Kidney tubule cell (primary cell): ENCODE measurements around the gene GFY.
A peak's percentile ranks its signal among the peaks of the same experiment; 100 is the strongest.

Experiments
- DNase-seq: peaks from one replicate; pipeline ENCODE4 v3.0.0-alpha.2; 2018; ENCODE audit warnings: low spot score

GFY gene, protein sequence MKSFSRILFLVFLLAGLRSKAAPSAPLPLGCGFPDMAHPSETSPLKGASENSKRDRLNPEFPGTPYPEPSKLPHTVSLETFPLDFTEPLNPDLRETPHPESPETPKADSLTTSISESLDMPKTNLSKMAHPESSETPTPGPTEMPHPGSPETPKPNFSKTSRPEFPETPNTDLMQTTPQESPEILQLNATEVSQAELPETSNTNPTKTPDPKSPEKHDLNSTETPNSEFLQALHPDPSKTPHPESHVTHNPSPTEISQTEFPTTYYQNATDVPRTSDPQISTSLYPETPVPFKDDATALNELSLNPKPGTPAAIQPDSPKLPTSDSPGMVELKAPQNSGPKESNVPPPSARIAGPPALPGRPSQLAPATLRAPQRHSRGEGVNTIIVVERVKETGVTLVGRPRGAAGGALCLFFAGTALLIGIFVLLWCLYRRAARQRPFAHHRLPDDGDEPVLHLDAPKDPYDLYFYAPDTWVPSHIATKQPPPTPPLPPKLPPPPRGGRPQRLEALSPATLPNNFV

DNA sequence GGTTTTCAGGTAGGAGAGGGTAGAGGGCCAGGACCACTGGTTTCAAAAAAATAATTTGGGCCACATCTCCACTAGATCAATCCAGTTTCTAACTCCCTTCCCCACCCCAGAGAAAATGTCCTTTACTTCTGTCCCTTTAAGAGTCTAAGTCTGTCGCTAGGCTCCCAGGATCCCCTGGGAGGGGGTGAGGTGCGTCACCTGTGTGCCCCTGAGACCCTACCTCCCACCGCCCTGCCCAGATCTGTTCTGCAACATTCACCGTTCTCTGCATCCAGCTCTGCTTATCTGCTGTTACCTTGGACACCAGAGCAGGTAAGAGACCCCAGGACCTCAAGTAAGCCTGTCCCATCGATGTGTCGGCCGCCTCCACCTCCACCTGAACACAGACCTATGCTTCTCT lies at the start of gene GFY:
TSS of gene GFY (plus strand) at position 211 of the 400 bp plus-strand sequence. CDS start 1,043 bp downstream, outside the sequence.
- DNase-seq, result no peak

DNA sequence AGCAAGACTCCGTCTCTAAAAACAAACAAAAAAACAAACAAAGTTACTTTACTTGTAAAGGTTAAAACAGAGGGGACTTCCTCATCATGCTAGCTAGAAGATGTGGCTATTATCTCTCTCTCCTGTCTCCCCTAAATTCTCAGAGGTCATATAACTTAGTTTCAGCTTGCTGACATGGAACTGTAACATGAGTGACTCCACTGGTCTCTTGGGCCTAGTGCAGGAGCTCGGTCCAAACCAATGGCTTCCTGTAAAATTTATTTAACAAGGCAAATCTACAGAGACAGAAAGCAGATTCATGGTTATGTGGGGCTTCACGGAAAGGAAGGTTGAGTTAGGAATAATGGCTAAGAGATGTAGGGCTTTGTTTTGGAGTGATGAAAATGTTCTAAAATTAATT lies 46.7 kb upstream of the GFY start:
- DNase-seq, result no peak

DNA sequence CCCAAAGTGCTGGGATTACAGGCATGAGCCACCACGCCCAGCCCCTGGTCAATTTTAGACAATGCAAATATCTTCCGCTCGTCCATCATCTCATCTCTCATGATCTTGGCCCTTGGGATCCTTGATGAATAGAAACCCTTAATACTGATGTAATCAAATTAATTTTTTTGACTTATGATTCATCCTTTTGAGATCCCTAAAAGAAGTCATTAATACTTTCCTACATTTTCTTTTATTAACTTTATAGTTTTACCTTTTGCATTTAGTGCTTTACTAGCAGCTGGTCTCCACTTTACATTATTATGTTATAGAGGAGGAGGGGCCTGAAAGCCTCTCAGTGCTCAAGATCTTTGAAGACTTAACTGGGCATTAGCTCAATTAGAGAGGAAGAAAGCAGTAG lies 44.8 kb upstream of the GFY start:
- no peak for DNase-seq

DNA sequence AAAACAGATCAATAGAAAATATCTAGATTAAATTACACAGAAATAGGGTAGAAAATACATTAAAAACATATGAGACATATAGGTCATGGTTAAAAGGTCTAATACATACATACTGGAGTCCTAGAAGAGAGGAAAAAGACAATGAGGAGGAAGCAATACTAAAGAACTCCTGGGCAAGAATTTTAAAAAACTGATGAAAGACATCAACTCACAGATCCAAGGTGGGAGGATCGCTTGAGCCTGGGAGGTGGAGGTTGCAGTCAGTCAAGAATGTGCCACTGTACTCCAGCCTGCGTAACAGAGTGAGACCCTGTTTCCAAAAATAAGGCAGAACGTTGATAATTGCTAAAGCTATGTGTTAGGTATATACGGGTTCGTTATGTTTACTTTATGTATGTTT lies 42.5 kb upstream of the GFY start:
- no peak for DNase-seq

DNA sequence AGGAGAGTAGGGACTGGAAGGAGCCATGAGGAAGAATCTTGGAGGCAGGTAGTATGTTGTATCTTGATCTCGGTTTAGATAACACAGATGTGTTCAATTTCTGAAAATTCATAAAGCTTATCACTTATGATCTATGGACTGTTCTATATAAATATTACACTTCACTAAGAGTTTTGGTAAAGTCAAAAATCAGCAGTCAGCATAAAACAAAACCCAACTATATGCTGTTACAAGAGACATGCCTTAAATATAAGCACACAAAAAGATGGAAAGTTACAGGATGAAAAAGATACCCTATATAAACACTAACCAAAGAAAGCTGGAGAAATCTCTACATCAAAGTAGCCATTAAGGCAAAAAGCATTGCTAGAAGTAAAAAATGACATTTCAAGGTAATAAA lies 41.6 kb upstream of the GFY start:
- DNase-seq, result no peak

DNA sequence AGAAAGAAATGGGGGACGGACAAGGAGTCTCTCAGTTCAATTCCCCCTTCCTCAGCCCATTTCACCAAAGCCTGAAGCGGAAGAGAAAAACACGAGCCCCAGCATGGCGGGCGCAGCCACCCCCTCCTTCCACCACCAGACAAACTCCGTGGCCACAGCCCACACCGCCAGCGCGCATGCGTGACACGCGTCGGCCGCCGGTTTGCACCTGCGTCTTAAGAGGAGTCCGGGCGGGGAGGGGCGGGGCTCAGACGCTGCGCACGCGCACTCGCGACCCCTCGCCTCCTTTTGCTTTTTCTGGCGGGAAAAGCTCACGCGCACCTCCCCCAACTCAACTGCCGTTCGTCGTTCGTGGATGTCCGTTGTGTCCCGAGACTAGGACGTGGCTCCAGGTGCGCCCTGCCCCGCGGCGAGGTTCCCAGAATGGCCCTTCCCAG lies 37.2 kb upstream of the GFY start, which contains the start of gene KASH5:
TSS of gene KASH5 (plus strand) at position 314 of the 437 bp plus-strand sequence. CDS start 2,635 bp downstream, outside the sequence.
- peak; percentile 50 for DNase-seq

DNA sequence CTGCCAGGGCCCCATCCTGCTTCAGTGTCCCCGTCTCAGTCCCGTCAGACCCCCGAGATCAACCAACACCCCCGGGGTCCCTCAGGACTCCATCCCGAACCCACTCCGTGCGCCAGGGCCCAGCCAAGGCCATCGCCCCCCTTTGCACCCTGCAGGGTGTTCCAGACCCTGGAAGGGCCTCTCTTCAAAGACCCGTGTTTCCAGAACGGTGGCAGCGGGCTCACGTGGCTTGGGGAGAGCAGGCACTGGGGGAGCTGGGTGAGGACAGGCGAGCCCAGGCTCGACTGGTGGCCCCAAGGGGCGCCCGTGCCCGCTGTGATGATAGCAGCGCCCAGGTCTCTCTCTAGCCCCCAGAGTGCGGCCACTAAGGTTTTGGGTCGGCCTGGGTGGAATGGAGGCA lies 35.8 kb upstream of the GFY start:
- DNase-seq, result no peak

DNA sequence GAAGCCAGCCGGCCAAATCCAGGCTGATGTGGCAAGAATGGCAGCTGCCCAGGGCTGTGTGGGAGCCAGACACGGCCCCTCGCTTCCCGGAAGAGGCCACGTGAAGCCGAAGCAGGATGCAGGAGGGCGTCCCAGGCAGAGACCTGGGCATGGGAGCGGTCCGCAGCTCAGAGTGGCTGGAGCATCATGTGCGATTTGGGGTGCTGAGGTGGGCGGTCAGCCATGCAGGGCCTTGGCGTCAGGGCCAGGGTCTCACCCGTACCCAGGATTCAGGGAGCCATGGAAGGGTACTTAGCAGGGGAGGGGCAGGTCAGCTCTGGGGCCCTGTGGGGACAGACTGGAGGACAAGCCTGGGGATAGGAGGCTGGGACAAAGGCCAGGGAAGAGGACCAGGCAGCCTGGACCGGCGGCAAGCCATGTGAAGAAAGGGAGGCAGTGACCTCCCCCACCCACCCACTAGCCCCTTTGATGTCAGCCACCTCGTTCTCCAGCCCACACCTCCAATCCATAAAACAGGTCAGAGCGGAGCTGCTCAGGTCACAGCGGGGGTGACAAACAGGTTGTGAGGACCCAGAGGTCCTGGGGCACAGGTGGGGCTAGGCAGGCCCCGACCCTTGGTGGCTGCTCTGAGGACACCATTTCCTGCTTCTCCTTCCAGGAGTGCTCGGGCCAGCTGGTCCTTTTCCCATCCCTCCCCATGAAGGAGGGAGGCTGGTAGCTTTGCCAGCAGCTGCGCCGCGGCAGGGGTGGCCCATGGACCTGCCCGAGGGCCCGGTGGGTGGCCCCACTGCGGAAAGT lies 34.9 kb upstream of the GFY start:
- DNase-seq, result no peak

DNA sequence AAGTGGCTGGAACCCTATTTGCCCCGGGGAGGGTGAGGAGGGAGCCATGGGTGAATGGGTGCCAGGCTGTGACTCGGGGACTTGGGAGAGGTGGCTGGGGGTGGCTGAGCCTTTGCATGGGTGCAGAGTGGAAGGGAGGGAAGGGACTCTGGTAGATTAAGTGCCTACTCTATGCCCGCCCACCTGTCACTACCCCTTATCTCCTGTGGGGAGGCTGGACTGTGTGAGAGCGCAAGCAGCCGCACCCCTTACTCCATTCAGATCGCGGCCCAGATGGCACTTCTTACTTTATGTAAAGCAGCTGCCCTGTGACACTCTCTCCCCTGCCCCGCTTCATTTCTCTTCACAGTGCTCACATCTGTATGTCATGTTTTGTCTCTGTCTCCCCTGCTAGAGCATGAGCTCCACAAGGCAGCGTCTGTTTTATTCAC lies 34.2 kb upstream of the GFY start:
- no peak for DNase-seq

DNA sequence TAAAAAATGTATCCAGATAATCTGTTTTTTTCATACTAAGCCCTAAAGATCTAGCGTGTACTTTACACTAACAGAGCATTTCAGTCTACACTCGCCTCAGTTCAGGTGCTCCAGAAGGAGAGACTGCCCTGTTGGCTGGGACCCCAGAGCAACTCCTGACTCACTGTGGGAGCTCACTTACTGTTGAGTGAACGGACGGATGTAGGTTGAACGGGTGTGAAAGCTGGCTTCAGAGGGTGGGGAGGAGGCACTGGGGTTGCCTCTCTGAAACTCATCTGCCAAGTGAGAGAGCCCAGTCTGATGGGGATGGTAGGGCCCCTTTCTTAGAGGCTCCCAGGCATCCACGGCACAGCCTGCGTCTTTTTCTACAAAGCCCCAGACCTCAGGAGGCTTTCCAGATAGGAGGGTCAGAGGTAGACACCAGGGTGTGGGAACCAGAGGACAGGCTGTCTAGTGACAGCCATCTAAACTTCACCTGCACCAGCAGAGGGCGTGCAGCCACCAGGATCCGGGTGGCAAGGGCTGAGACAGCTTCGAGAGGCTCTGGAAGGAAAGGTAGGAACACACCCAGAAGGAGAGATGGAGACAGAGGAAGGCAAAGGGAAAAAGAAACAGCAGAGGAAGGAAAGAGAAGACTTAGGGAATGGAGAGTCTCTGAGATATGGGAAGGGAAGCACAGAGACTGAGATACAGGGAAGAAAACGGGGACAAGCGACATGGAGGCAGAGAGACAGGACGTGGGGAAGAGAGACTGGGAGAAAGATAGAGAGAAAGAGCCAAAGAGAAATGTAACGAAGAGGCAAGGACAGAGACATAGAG lies 33.4 kb upstream of the GFY start:
- DNase-seq, result peak; percentile 79

DNA sequence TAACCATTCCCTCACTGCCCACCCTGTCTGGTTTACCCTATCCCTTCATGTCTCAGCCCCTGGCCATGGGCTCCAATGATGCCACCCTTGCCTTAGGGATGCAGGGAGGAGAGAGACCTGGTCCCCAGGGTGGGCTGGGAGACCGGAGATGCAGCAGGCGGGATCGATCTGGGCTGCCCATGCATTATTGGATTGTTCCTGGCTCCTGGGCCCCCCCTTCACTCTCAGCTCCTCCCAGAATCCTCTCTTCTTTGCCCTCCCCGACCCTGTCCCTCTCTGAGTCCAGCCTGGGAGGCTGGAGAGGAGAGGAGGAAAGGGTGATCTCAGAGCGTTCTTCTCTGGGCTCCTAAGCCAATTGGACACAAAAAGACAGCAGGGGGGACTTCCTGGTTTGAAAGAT lies 31.3 kb upstream of the GFY start:
- no peak for DNase-seq

DNA sequence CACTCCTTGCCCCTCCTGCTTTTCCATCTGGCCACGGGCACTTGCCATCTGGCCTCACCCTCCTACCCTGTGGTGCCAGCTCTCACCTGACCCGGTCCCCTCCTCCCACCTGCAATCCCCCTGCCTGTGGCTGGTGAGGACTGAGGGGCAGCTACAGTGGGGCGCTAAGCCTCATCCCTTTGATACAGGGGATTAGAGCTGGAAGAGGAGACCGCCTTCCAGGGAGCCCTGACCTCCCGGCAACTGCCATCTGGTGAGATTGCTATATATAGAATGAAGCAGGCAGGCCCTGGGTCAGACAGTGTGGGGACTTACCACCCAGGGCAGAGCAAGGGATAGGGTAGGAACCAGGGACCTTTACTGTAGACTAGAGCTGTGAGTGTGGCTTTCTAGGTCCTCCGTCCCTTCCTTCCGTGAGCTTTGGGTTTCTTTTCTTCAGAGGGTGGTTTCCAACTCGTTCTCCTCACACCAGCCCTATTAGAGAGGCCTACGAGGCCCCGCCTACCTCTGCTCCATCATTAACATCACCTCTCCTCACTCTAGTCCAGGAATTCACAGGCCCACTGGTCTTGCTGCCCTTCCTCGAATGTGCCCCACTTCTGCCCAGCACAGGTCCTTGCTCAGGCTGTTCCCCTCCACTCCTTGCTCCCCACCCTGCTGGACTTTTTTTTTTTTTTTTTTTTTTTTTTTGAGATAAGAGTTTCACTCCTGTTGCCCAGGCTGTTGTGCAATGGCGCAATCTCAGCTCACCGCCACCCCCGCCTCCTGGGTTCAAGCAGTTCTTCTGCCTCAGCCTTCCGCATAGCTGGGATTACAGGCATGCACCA lies 29.4 kb upstream of the GFY start:
- no peak for DNase-seq

DNA sequence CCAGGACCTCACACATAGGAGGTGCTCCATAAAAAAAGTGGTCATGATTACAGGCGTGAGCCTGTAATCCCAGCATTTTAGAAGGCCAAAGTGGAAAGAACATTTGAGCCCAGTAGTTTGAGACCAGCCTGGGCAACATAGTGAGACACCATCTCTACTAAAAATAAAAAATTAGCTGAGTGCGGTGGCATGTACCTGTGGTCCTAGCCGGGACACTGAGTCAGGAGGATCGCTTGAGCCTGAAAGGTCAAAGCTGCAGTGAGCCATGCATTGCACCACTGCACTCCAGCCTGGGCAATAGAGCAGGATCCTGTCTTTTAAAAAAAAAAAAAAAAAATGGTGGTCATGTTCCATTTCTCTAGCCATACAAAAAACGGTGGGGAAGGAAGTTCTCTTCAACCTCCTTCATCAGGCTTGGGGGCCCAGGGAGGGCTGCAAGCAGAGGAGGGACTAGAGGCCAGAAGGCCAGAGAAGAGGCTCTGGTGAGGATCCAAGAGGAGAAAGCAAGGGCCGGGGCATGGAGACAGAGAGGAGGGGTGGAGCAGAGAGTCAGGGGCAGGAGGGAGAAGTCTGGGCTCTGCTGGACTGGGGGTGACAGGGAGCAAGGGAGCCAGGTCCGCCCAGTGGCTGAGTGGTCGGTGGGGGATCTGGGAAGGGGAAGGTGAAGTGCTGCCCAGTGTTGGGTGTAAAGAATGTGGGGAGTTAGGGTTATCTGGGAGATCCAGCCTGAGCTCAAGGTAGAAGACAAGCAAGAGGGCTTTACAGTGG lies 28.3 kb upstream of the GFY start:
- no peak for DNase-seq

DNA sequence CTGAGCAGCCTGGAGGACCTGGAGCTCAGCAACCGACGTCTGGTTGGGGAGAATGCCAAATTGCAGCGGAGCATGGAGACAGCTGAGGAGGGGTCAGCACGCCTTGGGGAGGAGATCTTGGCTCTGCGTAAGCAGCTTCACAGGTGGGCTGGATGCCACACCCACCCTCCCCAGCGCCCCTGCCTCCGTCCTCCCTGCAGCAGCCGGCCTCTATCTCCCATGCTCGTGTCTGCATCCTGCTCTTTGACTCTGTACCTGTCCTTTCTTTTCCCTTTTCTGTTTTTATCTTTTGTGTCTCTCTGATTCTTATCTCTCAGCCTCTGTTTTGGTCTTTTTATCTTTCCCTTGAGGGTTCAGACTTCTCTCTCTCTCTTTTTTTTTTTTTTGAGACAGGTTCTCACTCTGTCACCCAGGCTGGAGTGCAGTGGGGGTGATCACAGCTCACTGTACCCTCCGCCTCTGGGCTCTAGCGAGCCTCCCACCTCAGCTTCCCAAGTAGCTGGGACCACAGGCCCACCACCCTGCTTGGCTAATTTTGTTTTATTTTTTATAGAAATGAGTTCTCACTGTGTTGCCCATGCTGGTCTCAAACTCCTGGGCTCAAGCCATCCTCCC lies 27.1 kb upstream of the GFY start:
- DNase-seq, result no peak

DNA sequence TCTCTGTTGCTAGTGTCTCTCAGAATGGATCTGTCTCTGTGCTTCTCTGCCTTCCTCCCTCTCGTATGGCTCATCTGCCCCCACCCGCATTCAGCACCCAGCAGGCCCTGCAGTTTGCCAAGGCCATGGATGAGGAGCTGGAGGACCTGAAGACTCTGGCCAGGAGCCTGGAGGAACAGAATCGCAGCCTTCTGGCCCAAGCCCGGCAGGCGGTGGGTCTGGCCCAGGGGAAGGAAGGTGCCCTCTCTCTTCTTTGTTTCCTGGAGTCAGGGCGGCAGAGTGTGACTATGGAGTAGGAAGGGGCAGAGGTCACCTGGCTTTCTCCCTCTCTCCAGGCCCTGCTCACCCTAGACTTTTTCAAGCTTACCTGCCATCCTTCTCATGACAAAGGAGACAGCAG lies 26.3 kb upstream of the GFY start:
- DNase-seq, result no peak

DNA sequence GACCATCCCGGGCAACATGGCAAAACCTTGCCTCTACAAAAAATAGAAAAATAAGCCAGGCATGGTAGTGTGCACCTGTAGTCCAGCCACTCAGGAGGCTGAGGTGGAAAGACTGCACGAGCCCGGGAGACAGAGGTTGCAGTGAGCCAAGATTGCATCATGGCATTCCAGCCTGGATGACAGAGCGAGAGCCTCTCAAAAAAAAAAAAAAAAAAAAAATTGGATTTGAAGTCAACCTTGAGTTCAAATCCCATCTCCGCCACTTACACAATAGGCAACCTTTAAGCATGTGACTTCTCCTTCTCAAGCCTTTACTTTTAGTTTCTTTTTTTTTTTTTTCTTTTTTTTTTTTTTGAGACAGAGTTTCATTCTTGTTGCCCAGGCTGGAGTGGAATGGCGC lies 25.2 kb upstream of the GFY start:
- DNase-seq, result peak; percentile 20

DNA sequence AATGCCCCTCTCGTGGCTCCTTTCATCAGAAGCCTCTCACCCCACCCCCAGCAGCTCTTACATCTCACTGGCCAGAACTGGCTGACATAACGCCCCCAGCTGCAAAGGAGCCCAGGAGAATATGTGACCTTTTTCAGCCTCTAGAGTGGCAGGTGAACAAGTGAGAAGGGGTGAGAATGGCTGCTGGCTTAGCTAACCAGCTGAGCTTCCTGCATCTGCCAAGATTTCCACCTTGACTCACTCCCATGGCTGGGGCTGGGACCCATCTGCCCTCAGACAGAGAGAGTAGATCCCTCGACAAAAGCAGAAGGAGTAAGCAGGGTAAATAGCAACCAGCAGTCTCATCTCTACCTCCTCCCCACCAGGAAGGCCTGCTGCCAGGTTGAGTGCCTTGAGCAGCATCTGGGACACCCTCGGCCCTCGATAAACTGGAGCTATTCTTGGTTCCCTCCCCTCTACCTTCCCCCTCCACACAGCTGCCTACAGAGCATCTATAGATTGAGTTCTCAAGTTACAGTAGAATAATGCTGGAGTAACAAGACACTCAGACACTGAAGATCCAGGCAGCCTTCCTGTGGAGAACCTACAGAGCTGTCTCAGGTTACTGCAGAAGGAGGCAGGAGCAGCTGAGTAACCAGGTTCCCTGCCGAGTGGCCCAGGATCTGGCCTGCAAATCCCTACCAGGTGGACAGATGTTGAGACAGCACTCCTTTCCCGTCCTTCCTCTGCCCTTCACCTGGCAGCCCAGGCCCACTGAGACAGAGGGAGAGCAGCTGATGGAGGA lies 21.6 kb upstream of the GFY start:
- DNase-seq, result peak; percentile 43

DNA sequence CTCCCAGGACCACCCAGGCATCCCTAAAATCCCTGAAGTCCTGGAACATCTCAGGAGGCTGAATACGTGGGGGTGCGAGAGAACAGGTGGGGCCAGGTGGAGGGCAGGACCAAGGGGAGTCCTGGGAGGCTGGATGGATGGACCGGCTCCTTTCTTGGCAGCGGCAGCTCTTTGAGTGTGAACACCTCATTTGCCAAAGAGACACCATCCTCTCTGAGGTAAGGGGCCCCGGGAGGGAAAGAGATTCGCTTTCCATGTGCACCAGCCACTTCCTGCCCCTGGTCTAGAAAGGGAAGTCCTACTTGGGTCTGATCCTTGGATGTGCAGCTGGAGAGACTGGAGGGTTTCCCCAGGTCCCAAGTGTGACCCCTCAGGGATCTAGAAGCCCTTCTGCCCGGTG lies 18.1 kb upstream of the GFY start:
- DNase-seq, result no peak

DNA sequence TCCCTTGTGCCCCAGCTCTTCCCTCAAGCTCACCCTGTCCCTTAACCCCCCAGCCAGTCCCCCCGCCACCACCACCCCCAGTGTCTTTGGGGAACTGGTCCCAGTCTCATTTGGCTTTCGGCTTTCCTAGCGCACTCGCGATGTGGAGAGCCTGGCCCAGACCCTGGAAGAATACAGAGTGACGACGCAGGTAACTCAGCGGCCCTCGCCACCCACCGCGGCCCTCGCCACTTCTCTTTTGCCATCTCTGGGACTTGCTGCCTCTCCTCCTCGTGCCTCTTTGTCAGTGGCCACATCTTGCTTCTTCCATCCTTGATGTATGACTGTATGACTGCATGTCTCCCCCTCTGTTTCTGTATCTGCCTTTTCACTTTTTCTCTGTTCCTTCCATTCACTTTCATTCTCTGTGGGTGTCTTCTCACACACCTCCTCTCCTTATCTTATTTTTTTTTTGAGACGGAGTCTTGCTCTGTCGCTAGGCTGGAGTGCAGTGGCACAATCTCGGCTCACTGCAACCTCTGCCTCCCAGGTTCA lies 17.6 kb upstream of the GFY start:
- no peak for DNase-seq
